ENCODE results near the gene TRIM62. TPM values are rescaled to one million over a fixed set of nuclear protein-coding genes. Genes with fewer than 3 reads are reported as not detected.

Gene TRIM62
- total RNA-seq, 1 experiment from 2014 or later = 6.9 TPM

DNA sequence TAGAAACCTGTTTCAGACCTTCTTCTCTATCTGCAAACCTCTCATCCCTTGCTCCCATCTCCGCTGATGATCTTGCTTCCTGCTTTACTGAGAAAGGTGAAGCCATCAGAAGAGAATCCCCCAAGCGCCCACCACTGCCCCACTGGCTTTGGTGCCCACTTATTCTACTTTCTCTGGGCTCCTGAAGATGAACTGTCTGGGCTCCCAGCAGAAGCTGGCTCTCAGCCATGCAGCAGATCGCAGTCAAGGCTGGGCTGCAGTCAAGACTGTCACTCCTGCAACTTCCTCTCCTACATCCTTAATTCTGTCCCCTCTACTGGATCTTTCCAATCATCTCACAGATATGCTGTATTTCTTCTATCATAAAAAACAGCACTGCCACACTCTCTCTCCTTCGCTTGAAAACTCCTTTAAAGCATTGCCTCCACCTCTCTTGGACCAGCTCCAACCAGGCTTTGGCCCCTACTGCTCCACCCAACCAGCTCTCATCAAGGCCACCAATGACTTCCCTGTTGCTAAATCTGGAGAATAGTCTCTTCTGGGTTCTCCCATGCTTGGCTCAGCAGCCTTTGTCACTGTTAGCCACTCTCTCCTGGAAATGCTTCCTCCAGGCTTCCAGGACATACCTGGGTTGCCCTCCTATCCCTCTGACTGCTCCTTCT is 25.8 kb downstream of the TRIM62 start:
- Histone ChIP-seq H3K4ac (ENCODE audit: low read depth, low read length) (no peak overlapping the region), H3K9ac (ENCODE audit: extremely low read depth, insufficient read length, low read length) (no peak overlapping the region), H3K4me2 (ENCODE audit: insufficient read depth, insufficient read length, low read length) (no peak overlapping the region), H2AK5ac (ENCODE audit: insufficient read length, low read length) (no peak overlapping the region), H3K27me3 (ENCODE audit: insufficient read depth, low read length) (no peaks in the 10 kb centered on the region), H3K79me1 (ENCODE audit: insufficient read depth, low read depth, low read length, poor library complexity, severe bottlenecking) (no peaks in the 10 kb centered on the region), H4K8ac (replicated peaks; ENCODE audit: insufficient read length, low read depth, low read length) (no peak overlapping the region), H3K4me1 (ENCODE audit: insufficient read depth, low read length) (peaks cover 9% of the 10 kb centered on the region; the same call in 1 of the 2 replicates), H2BK20ac (ENCODE audit: low read depth, low read length, poor library complexity, severe bottlenecking) (no peak overlapping the region), H3K23ac (ENCODE audit: insufficient read length, low read depth, low read length) (no peak overlapping the region), H3K79me2 (ENCODE audit: insufficient read depth, low read length) (no peaks in the 10 kb centered on the region), H3K56ac (ENCODE audit: insufficient read length, low read depth, low read length) (no peak overlapping the region), H3K27ac (ENCODE audit: insufficient read length, low read depth, low read length) (no peak overlapping the region), H3T11ph (ENCODE audit: low read length) (no peak overlapping the region), H4K5ac (ENCODE audit: insufficient read length, low read depth, low read length) (no peak overlapping the region), H3K14ac (ENCODE audit: insufficient read depth, low read length) (no peak overlapping the region), H3K23me2 (ENCODE audit: insufficient read length, low read depth, low read length, poor library complexity, severe bottlenecking) (no peaks in the 10 kb centered on the region), H2AFZ (ENCODE audit: low read length) (no peak overlapping the region), H3K9me3 (ENCODE audit: control insufficient read depth, low read depth, low read length) (no peaks in the 10 kb centered on the region), H2BK15ac (ENCODE audit: low read depth, low read length) (no peak overlapping the region), H4K20me1 (ENCODE audit: control insufficient read depth, insufficient read depth, insufficient read length) (no peaks in the 10 kb centered on the region), H4K91ac (ENCODE audit: insufficient read length, low read depth, low read length) (no peak overlapping the region), H2BK5ac (ENCODE audit: insufficient read length, low read length) (no peak overlapping the region), H2BK12ac (ENCODE audit: insufficient read length, low read depth, low read length) (no peak overlapping the region), H3K18ac (ENCODE audit: insufficient read length, low read depth, low read length) (no peak overlapping the region), H2BK120ac (ENCODE audit: low read depth, low read length, poor library complexity, severe bottlenecking) (no peak overlapping the region)
- Mint-ChIP-seq H3K4me1 (peaks cover 45 to 46% of the 10 kb centered on the region in 2 experiments), H3K36me3 (ENCODE audit: insufficient read depth in 1 of 3, low read depth in 3 of 3) (peaks cover 0 to 22% (median 10%) of the 10 kb centered on the region in 3 experiments; a peak in 6 of 7 replicates), H3K27ac (peak overlapping the region in 1 of 3 experiments; percentile 28; a peak in 1 of 7 replicates), H3K9me3 (no peaks in the 10 kb centered on the region), H3K27me3 (ENCODE audit: low read depth) (no peaks in the 10 kb centered on the region; the same call in 1 of the 2 replicates), H3K4me3 (no peak overlapping the region)
- WGBS (ENCODE audit: extremely low coverage, insufficient read length, low lambda C conversion rate) = no CpG with 5 or more reads among the region's 4 CpGs
- TF ChIP-seq, protein P1, sequence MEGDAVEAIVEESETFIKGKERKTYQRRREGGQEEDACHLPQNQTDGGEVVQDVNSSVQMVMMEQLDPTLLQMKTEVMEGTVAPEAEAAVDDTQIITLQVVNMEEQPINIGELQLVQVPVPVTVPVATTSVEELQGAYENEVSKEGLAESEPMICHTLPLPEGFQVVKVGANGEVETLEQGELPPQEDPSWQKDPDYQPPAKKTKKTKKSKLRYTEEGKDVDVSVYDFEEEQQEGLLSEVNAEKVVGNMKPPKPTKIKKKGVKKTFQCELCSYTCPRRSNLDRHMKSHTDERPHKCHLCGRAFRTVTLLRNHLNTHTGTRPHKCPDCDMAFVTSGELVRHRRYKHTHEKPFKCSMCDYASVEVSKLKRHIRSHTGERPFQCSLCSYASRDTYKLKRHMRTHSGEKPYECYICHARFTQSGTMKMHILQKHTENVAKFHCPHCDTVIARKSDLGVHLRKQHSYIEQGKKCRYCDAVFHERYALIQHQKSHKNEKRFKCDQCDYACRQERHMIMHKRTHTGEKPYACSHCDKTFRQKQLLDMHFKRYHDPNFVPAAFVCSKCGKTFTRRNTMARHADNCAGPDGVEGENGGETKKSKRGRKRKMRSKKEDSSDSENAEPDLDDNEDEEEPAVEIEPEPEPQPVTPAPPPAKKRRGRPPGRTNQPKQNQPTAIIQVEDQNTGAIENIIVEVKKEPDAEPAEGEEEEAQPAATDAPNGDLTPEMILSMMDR (conservative IDR thresholded peaks at IDR 0.05) = no peak
- no peak for DNase-seq

Data from H9 (cell line).